HEK293 (cell line): ENCODE results near the gene ZNF462.

Source experiments
- CTCF ChIA-PET: fragments of 350-600 bp; formaldehyde crosslinking; extraction: SDS; loops from one replicate; lab custom pipeline; 2021; ENCODE audit warnings: antibody characterized with exemption; lab: Yijun Ruan, JAX
- POLR2A ChIA-PET: fragments of 300-600 bp; formaldehyde crosslinking; extraction: SDS; loops from one replicate; lab custom pipeline; 2020; ENCODE audit warnings: antibody characterized with exemption, inconsistent platforms; lab: Yijun Ruan, JAX
- H3K27ac ChIP-seq: fragments of 200-500 bp; sonication (Bioruptor generic); 2 replicates; pipeline ENCODE4 v1.5.1; 2014; ENCODE audit warnings: low read depth, low read length, control low read depth, inconsistent platforms; ENCODE audit errors: extremely low read depth
- H3K36me3 ChIP-seq, 2 experiments: fragments of 200-500 bp in 1 of 2; sonication (Bioruptor generic) in 1 of 2; 1 replicate in 1 of 2; 2 replicates in 1 of 2; pipeline ENCODE4 v1.5.1; 2014 to 2017; ENCODE audit warnings: inconsistent platforms in 2 of 2, low read length in 2 of 2; ENCODE audit not compliant: control insufficient read depth in 2 of 2, insufficient read depth in 1 of 2
- H3K4me1 ChIP-seq: fragments of 200-500 bp; sonication (Bioruptor generic); 2 replicates; pipeline ENCODE4 v1.5.1; 2014; ENCODE audit warnings: mild to moderate bottlenecking, low read length, inconsistent platforms; ENCODE audit not compliant: control insufficient read depth, insufficient read depth
- H3K4me3 ChIP-seq: 2 replicates; pipeline ENCODE4 v1.5.1; 2011; ENCODE audit warnings: low read depth, mild to moderate bottlenecking, control low read depth, low read length, moderate library complexity
- H3K9me3 ChIP-seq: fragments of 200-500 bp; sonication (Bioruptor generic); 2 replicates; pipeline ENCODE4 v1.5.1; 2014; ENCODE audit warnings: low read depth, low read length, inconsistent platforms; ENCODE audit not compliant: control insufficient read depth, insufficient read depth
- EGR2 ChIP-seq: fragments of 450-650 bp; formaldehyde crosslinking; IDR thresholded peaks from 2 replicates; pipeline ENCODE4 v1.5.1; 2016; ENCODE audit warnings: low read depth, missing biosample characterization, missing genetic modification characterization
- KLF7 ChIP-seq: fragments of 450-650 bp; formaldehyde crosslinking; IDR thresholded peaks from 2 replicates; pipeline ENCODE4 v1.5.1; 2016; ENCODE audit warnings: missing biosample characterization, missing genetic modification characterization, borderline replicate concordance
- PRDM1 ChIP-seq: fragments of 450-650 bp; formaldehyde crosslinking; IDR thresholded peaks from 2 replicates; pipeline ENCODE4; 2016; ENCODE audit warnings: missing biosample characterization, missing genetic modification characterization
- SCRT2 ChIP-seq: fragments of 450-650 bp; formaldehyde crosslinking; IDR thresholded peaks from 2 replicates; pipeline ENCODE4 v1.5.1; 2016; ENCODE audit warnings: missing biosample characterization, missing genetic modification characterization
- SP3 ChIP-seq: fragments of 450-650 bp; formaldehyde crosslinking; IDR thresholded peaks from 2 replicates; pipeline ENCODE4 v1.5.1; 2016; ENCODE audit warnings: missing biosample characterization, missing genetic modification characterization
- YY2 ChIP-seq: fragments of 450-650 bp; formaldehyde crosslinking; IDR thresholded peaks from 2 replicates; pipeline ENCODE4 v1.5.1; 2016; ENCODE audit warnings: missing biosample characterization, missing genetic modification characterization
- ZBTB1 ChIP-seq: fragments of 450-650 bp; formaldehyde crosslinking; IDR thresholded peaks from 2 replicates; pipeline ENCODE4 v1.5.1; 2016; ENCODE audit warnings: missing biosample characterization, missing genetic modification characterization
- ZBTB20 ChIP-seq: fragments of 450-650 bp; formaldehyde crosslinking; IDR thresholded peaks from 2 replicates; pipeline ENCODE4 v1.5.1; 2016; ENCODE audit warnings: missing biosample characterization, missing genetic modification characterization
- ZEB2 ChIP-seq: fragments of 450-650 bp; formaldehyde crosslinking; IDR thresholded peaks from 2 replicates; pipeline ENCODE4 v1.5.1; 2016; ENCODE audit warnings: missing biosample characterization, missing genetic modification characterization
- ZFHX2 ChIP-seq: fragments of 450-650 bp; formaldehyde crosslinking; conservative IDR thresholded peaks from 2 replicates; pipeline ENCODE4 v1.5.1; 2016; ENCODE audit warnings: missing biosample characterization, missing genetic modification characterization
- ZNF138 ChIP-seq: fragments of 450-650 bp; formaldehyde crosslinking; IDR thresholded peaks from 2 replicates; pipeline ENCODE4 v1.5.1; 2016; ENCODE audit warnings: missing biosample characterization, missing genetic modification characterization, borderline replicate concordance
- ZNF140 ChIP-seq: fragments of 450-650 bp; formaldehyde crosslinking; IDR thresholded peaks from 2 replicates; pipeline ENCODE4 v1.5.1; 2016; ENCODE audit warnings: missing biosample characterization, missing genetic modification characterization
- ZNF16 ChIP-seq: fragments of 450-650 bp; formaldehyde crosslinking; IDR thresholded peaks from 2 replicates; pipeline ENCODE4 v1.5.1; 2016; ENCODE audit warnings: low read depth, missing biosample characterization, missing genetic modification characterization
- ZNF24 ChIP-seq: fragments of 450-650 bp; formaldehyde crosslinking; IDR thresholded peaks from 2 replicates; pipeline ENCODE4 v1.5.1; 2016; ENCODE audit warnings: missing biosample characterization, missing genetic modification characterization
- ZNF398 ChIP-seq: fragments of 450-650 bp; formaldehyde crosslinking; IDR thresholded peaks from 2 replicates; pipeline ENCODE4 v1.5.1; 2017; ENCODE audit warnings: missing biosample characterization, missing genetic modification characterization
- ZNF48 ChIP-seq: fragments of 450-650 bp; formaldehyde crosslinking; IDR thresholded peaks from 2 replicates; pipeline ENCODE4 v1.5.1; 2016; ENCODE audit warnings: missing biosample characterization, missing genetic modification characterization
- ZNF514 ChIP-seq: fragments of 450-650 bp; formaldehyde crosslinking; IDR thresholded peaks from 2 replicates; pipeline ENCODE4 v1.5.1; 2016; ENCODE audit warnings: missing biosample characterization, missing genetic modification characterization
- ZNF600 ChIP-seq: fragments of 450-650 bp; formaldehyde crosslinking; IDR thresholded peaks from 2 replicates; pipeline ENCODE4 v1.5.1; 2016; ENCODE audit warnings: missing biosample characterization, missing genetic modification characterization
- ZNF658 ChIP-seq: fragments of 450-650 bp; formaldehyde crosslinking; IDR thresholded peaks from 2 replicates; pipeline ENCODE4; 2016; ENCODE audit warnings: missing biosample characterization, missing genetic modification characterization
- ZNF701 ChIP-seq: fragments of 450-650 bp; formaldehyde crosslinking; IDR thresholded peaks from 2 replicates; pipeline ENCODE4 v1.5.1; 2016; ENCODE audit warnings: missing biosample characterization, missing genetic modification characterization
- ZNF843 ChIP-seq: fragments of 450-650 bp; formaldehyde crosslinking; IDR thresholded peaks from 2 replicates; pipeline ENCODE4 v1.5.1; 2016; ENCODE audit warnings: missing biosample characterization, missing genetic modification characterization
- TF ChIP-seq, protein P1 (sequence below): fragments of 450-650 bp; formaldehyde crosslinking; IDR thresholded peaks from 2 replicates; pipeline ENCODE4 v1.5.1; 2016; ENCODE audit warnings: missing biosample characterization, missing genetic modification characterization, borderline replicate concordance
- TF ChIP-seq, protein P2 (sequence below): fragments of 450-650 bp; formaldehyde crosslinking; conservative IDR thresholded peaks from 2 replicates; pipeline ENCODE4 v1.5.1; 2016; ENCODE audit warnings: low read depth, missing biosample characterization, missing genetic modification characterization
- TF ChIP-seq, protein P3 (sequence below): fragments of 450-650 bp; formaldehyde crosslinking; IDR thresholded peaks from 2 replicates; pipeline ENCODE4 v1.5.1; 2016; ENCODE audit warnings: missing biosample characterization, missing genetic modification characterization

ZNF462 gene

DNA sequence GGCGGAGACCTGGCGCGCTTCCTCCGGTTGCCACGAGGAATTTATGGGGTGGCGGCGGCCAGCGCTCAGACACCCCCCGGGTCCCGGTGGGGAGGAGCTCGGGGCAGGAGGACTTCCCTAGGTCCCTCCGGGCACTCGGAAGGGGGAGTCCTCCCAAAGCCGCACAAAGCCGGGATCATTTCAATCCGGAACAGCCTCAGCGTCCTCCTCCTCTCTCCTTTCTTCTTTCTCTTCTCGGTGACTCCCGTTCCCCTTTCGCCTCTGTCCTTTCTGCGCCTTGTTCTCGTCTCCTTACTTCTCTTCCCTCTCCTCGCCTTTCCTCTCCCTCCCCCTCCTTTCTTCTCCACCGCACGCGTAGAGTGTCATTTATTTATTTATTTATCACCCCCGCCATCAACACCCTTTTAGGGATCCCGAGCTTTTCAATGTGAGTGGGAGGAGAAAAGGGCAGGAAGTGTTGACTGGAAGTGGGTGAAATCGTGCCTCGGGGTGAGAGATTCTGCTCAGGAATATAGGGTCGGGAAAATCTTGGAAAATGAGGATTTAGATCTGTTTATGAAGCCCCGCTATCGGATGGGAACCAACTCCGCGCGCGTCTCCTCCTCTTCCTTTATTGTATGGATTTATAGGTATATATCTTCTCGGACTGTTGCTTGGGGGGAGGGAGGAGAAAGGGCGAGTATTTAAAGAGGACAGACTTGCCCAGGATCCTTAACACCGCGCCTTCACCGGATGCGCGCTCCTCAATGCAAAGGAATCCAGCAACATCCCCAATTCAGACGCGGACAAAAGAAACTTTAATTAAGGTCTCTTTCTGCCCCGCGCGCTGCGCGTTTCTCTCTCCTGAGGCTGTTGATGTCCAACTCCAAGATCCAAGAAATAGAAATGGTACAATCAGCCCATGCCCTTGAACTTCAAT is 2.0 kb upstream of the ZNF462 start:
- peaks cover 2% of the 10 kb centered on the region; the same call in 1 of the 2 replicates for H3K4me1 ChIP-seq
- peak overlapping the region; percentile 73; the same call in 1 of the 2 replicates for H3K27ac ChIP-seq
- H3K9me3 ChIP-seq, result no peaks in the 10 kb centered on the region
- H3K36me3 ChIP-seq, result no peaks in the 10 kb centered on the region
- ChIA-PET POLR2A (interaction anchor here (0.5 to 7.3 kb wide), 8 partner anchors 11 to 1242 kb away, joined by 3 to 45 read pairs (median 4); no protein-coding TSS in a partner anchor), CTCF (interaction anchor here (1.1 kb wide), 2 partner anchors 17 to 34 kb away, joined by 3 to 4 read pairs; no protein-coding TSS in a partner anchor)
- H3K4me3 ChIP-seq, result peak overlapping the region; percentile 66
- TF ChIP-seq ZNF16 (tag by site-specific recombination) (no peak), ZNF398 (peak; percentile 79), ZBTB1 (tag by site-specific recombination) (peak; percentile 46; the same call in 1 of the 2 replicates), PRDM1 (peak; percentile 96), ZNF843 (tag by site-specific recombination) (peak; percentile 26; the same call in 1 of the 2 replicates), ZNF701 (tag by site-specific recombination) (no peak), KLF7 (no peak), ZNF658 (tag by site-specific recombination) (no peak), SP3 (tag by site-specific recombination) (peak; percentile 13; the same call in 1 of the 2 replicates), ZNF48 (tag by site-specific recombination) (no peak), YY2 (tag by site-specific recombination) (no peak), ZNF138 (no peak), ZFHX2 (peak; percentile 91), ZNF600 (tag by site-specific recombination) (0 out of 2 replicates have a peak, but pooled peaks have one; percentile 58), SCRT2 (tag by site-specific recombination) (no peak), ZNF24 (tag by site-specific recombination) (no peak), EGR2 (tag by site-specific recombination) (peak; percentile 92), ZEB2 (tag by site-specific recombination) (peak; percentile 57; the same call in 1 of the 2 replicates), ZBTB20 (tag by site-specific recombination) (peak; percentile 34; the same call in 1 of the 2 replicates), ZNF514 (tag by site-specific recombination) (no peak), ZNF140 (tag by site-specific recombination) (no peak)
- TF ChIP-seq, protein P1, sequence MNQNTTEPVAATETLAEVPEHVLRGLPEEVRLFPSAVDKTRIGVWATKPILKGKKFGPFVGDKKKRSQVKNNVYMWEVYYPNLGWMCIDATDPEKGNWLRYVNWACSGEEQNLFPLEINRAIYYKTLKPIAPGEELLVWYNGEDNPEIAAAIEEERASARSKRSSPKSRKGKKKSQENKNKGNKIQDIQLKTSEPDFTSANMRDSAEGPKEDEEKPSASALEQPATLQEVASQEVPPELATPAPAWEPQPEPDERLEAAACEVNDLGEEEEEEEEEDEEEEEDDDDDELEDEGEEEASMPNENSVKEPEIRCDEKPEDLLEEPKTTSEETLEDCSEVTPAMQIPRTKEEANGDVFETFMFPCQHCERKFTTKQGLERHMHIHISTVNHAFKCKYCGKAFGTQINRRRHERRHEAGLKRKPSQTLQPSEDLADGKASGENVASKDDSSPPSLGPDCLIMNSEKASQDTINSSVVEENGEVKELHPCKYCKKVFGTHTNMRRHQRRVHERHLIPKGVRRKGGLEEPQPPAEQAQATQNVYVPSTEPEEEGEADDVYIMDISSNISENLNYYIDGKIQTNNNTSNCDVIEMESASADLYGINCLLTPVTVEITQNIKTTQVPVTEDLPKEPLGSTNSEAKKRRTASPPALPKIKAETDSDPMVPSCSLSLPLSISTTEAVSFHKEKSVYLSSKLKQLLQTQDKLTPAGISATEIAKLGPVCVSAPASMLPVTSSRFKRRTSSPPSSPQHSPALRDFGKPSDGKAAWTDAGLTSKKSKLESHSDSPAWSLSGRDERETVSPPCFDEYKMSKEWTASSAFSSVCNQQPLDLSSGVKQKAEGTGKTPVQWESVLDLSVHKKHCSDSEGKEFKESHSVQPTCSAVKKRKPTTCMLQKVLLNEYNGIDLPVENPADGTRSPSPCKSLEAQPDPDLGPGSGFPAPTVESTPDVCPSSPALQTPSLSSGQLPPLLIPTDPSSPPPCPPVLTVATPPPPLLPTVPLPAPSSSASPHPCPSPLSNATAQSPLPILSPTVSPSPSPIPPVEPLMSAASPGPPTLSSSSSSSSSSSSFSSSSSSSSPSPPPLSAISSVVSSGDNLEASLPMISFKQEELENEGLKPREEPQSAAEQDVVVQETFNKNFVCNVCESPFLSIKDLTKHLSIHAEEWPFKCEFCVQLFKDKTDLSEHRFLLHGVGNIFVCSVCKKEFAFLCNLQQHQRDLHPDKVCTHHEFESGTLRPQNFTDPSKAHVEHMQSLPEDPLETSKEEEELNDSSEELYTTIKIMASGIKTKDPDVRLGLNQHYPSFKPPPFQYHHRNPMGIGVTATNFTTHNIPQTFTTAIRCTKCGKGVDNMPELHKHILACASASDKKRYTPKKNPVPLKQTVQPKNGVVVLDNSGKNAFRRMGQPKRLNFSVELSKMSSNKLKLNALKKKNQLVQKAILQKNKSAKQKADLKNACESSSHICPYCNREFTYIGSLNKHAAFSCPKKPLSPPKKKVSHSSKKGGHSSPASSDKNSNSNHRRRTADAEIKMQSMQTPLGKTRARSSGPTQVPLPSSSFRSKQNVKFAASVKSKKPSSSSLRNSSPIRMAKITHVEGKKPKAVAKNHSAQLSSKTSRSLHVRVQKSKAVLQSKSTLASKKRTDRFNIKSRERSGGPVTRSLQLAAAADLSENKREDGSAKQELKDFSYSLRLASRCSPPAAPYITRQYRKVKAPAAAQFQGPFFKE, result no peak
- TF ChIP-seq, protein P2, sequence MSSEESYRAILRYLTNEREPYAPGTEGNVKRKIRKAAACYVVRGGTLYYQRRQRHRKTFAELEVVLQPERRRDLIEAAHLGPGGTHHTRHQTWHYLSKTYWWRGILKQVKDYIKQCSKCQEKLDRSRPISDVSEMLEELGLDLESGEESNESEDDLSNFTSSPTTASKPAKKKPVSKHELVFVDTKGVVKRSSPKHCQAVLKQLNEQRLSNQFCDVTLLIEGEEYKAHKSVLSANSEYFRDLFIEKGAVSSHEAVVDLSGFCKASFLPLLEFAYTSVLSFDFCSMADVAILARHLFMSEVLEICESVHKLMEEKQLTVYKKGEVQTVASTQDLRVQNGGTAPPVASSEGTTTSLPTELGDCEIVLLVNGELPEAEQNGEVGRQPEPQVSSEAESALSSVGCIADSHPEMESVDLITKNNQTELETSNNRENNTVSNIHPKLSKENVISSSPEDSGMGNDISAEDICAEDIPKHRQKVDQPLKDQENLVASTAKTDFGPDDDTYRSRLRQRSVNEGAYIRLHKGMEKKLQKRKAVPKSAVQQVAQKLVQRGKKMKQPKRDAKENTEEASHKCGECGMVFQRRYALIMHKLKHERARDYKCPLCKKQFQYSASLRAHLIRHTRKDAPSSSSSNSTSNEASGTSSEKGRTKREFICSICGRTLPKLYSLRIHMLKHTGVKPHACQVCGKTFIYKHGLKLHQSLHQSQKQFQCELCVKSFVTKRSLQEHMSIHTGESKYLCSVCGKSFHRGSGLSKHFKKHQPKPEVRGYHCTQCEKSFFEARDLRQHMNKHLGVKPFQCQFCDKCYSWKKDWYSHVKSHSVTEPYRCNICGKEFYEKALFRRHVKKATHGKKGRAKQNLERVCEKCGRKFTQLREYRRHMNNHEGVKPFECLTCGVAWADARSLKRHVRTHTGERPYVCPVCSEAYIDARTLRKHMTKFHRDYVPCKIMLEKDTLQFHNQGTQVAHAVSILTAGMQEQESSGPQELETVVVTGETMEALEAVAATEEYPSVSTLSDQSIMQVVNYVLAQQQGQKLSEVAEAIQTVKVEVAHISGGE (tag by site-specific recombination), result peak; percentile 76
- TF ChIP-seq, protein P3, sequence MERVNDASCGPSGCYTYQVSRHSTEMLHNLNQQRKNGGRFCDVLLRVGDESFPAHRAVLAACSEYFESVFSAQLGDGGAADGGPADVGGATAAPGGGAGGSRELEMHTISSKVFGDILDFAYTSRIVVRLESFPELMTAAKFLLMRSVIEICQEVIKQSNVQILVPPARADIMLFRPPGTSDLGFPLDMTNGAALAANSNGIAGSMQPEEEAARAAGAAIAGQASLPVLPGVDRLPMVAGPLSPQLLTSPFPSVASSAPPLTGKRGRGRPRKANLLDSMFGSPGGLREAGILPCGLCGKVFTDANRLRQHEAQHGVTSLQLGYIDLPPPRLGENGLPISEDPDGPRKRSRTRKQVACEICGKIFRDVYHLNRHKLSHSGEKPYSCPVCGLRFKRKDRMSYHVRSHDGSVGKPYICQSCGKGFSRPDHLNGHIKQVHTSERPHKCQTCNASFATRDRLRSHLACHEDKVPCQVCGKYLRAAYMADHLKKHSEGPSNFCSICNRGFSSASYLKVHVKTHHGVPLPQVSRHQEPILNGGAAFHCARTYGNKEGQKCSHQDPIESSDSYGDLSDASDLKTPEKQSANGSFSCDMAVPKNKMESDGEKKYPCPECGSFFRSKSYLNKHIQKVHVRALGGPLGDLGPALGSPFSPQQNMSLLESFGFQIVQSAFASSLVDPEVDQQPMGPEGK (tag by site-specific recombination), result peak; percentile 73
